Right lobe of liver (tissue), 6 donors: ENCODE results near the gene BNIP3. TPM values are rescaled to one million over a fixed set of nuclear protein-coding genes. Genes with fewer than 3 reads are reported as not detected.

Experiments
- ATAC-seq, 4 donors: fragments of 200-7000 bp; cut with Tn5 transposase; one replicate each; pipeline ENCODE4 v1.9.1; 2020; ENCODE audit warnings: mild to moderate bottlenecking in 4 of 4, moderate library complexity in 4 of 4
- DNase-seq, 3 donors: peaks; one replicate each; pipeline ENCODE4 v3.0.0-alpha.2; 2020
- H3K27ac ChIP-seq, 3 donors: fragments of 200-600 bp; one replicate each; pipeline ENCODE4 v1.8.0; 2022
- H3K27me3 ChIP-seq, 2 donors: fragments of 200-600 bp; one replicate each; pipeline ENCODE4 v1.8.0; 2022
- H3K36me3 ChIP-seq, 4 donors: fragments of 200-600 bp; sonication (generic) in 1 of 4; one replicate each; pipeline versions ENCODE4 v1.5.1 to v1.8.0; 2017 to 2022; ENCODE audit warnings: control low read depth in 1 of 4
- H3K4me1 ChIP-seq, 4 donors: fragments of 200-600 bp; sonication (generic) in 1 of 4; one replicate each; pipeline versions ENCODE4 v1.5.1 to v1.8.0; 2017 to 2022; ENCODE audit warnings: control low read depth in 1 of 4
- H3K4me3 ChIP-seq, 3 donors: fragments of 200-600 bp; one replicate each; pipeline ENCODE4 v1.8.0; 2022
- H3K9me3 ChIP-seq, 4 donors: fragments of 200-600 bp; sonication (generic) in 1 of 4; one replicate each; pipeline versions ENCODE4 v1.5.1 to v1.8.0; 2017 to 2022; ENCODE audit warnings: control low read depth in 1 of 4
- CTCF ChIP-seq, 4 donors: fragments of 200-600 bp in 3 of 4; fragments of 450-650 bp in 1 of 4; IDR thresholded peaks; one replicate each; pipeline versions ENCODE4 v1.5.1 to v1.8.0; 2016 to 2022; ENCODE audit warnings: antibody characterized with exemption in 4 of 4, mild to moderate bottlenecking in 2 of 4
- POLR2A ChIP-seq: fragments of 450-650 bp; IDR thresholded peaks from one replicate; pipeline ENCODE4 v1.6.1; 2017; ENCODE audit warnings: antibody characterized with exemption, mild to moderate bottlenecking
- WGBS: methylation state at CpG from one replicate; pipeline ENCODE4 v1.1.6; 2018; ENCODE audit warnings: low coverage, low lambda C conversion rate; ENCODE audit not compliant: insufficient coverage; ENCODE audit errors: missing lambda C conversion rate; 5-methylcytosine and 5-hydroxymethylcytosine counted together
- intact Hi-C, 2 donors: fragments of 100-400 bp; cut with DNase I; formaldehyde crosslinking; loops; one replicate each; pipeline versions ENCODE4 v1.11.2 to v1.14.1; 2022
- total RNA-seq, 6 experiments: library from RNA; depleted of rRNA in 2 of 6; stranded (reverse); fragments of >200 nt in 2 of 6; fragmentation: NEBNext Ultra II Directional in 3 of 6; extraction: Animal tissue kit (Norgen Biotek cat#: 25700) in 3 of 6; gene quantifications; one replicate each; pipeline versions ENCODE4 v1.1.0 to v1.2.4, GENCODE V29; 2016 to 2023
- donor health status: DM: no; HTN: yes; CAD: no.
- donor health status: DM: no; HTN: no; CAD: no.
- donor health status: DM: no; HTN: no; CAD: no.
- donor health status: DM: no; HTN: yes; CAD: no.
- donor health status: DM: no; HTN: yes; CAD: no.

Gene BNIP3
- total RNA-seq, 6 experiments from 2014 or later = 87.7 to 373 (median 102) TPM

- intact Hi-C loops = no loop called here
- H3K9me3 ChIP-seq = no peaks in the 10 kb centered on the region
- WGBS = 100% methylated on average over 3 of the region's 8 CpGs
- TF ChIP-seq CTCF (IDR thresholded peaks at IDR 0.05) = no peak
- no peak for TF ChIP-seq POLR2A
- ATAC-seq (peak in 1 of 4 donors; percentile 11), DNase-seq (peak in 1 of 3 donors; percentile 34)
- H3K4me1 ChIP-seq = no peaks in the 10 kb centered on the region
- H3K27ac ChIP-seq = no peak overlapping the region
- H3K4me3 ChIP-seq = no peak overlapping the region
- no peaks in the 10 kb centered on the region for H3K27me3 ChIP-seq
- H3K36me3 ChIP-seq = peaks cover 0 to 12% (median under 1%) of the 10 kb centered on the region in 4 donors
Observed at GRCh38 chr10:131934769-131935168, 47.0 kb downstream of the BNIP3 start.

GRCh38 chr10:131933696-131934086 lies 48.0 kb downstream of the BNIP3 start:
- ATAC-seq (no peak), DNase-seq (no peak)
- H3K36me3 ChIP-seq = peaks cover 0 to 12% (median under 1%) of the 10 kb centered on the region in 4 donors
- intact Hi-C loops = no loop called here
- no peaks in the 10 kb centered on the region for H3K4me1 ChIP-seq
- H3K27me3 ChIP-seq = no peaks in the 10 kb centered on the region
- TF ChIP-seq CTCF (IDR thresholded peaks at IDR 0.05) (no peak), POLR2A (no peak)
- 100% methylated on average over 2 of the region's 2 CpGs for WGBS
- H3K4me3 ChIP-seq = no peak overlapping the region
- no peak overlapping the region for H3K27ac ChIP-seq
- no peaks in the 10 kb centered on the region for H3K9me3 ChIP-seq

GRCh38 chr10:131933016-131933695 lies 48.6 kb downstream of the BNIP3 start:
- intact Hi-C loops = no loop called here
- ATAC-seq = no peak
- H3K36me3 ChIP-seq = peaks cover 0 to 6% (median 0%) of the 10 kb centered on the region in 4 donors
- 94% methylated on average over 16 of the region's 18 CpGs for WGBS
- TF ChIP-seq CTCF (IDR thresholded peaks at IDR 0.05) = no peak
- no peak for TF ChIP-seq POLR2A
- no peaks in the 10 kb centered on the region for H3K9me3 ChIP-seq
- no peak overlapping the region for H3K4me3 ChIP-seq
- no peak for DNase-seq
- no peaks in the 10 kb centered on the region for H3K27me3 ChIP-seq
- no peak overlapping the region for H3K27ac ChIP-seq
- H3K4me1 ChIP-seq = peaks cover 0 to 3% (median 0%) of the 10 kb centered on the region in 4 donors

GRCh38 chr10:131931981-131932380 lies 49.7 kb downstream of the BNIP3 start:
- no peaks in the 10 kb centered on the region for H3K9me3 ChIP-seq
- H3K27ac ChIP-seq = no peak overlapping the region
- no peak overlapping the region for H3K4me3 ChIP-seq
- no peak for ATAC-seq
- 91% methylated on average over 9 of the region's 13 CpGs for WGBS
- intact Hi-C loops = no loop called here
- DNase-seq = no peak
- peaks cover 0 to 3% (median 0%) of the 10 kb centered on the region in 4 donors for H3K4me1 ChIP-seq
- H3K27me3 ChIP-seq = no peaks in the 10 kb centered on the region
- no peak for TF ChIP-seq POLR2A
- no peak for TF ChIP-seq CTCF (IDR thresholded peaks at IDR 0.05)
- peaks cover 0 to 4% (median 0%) of the 10 kb centered on the region in 4 donors for H3K36me3 ChIP-seq
